Measurements from ENCODE around the gene NFATC3. TPM values are rescaled to one million over a fixed set of nuclear protein-coding genes. Genes with fewer than 3 reads are reported as not detected.

The NFATC3 gene
- total RNA-seq, 4 donors from 2014 or later: 39.5 to 54.5 (median 45.6) TPM

- no peak for ATAC-seq (ENCODE audit: low FRiP score)
- TF ChIP-seq, protein P1, sequence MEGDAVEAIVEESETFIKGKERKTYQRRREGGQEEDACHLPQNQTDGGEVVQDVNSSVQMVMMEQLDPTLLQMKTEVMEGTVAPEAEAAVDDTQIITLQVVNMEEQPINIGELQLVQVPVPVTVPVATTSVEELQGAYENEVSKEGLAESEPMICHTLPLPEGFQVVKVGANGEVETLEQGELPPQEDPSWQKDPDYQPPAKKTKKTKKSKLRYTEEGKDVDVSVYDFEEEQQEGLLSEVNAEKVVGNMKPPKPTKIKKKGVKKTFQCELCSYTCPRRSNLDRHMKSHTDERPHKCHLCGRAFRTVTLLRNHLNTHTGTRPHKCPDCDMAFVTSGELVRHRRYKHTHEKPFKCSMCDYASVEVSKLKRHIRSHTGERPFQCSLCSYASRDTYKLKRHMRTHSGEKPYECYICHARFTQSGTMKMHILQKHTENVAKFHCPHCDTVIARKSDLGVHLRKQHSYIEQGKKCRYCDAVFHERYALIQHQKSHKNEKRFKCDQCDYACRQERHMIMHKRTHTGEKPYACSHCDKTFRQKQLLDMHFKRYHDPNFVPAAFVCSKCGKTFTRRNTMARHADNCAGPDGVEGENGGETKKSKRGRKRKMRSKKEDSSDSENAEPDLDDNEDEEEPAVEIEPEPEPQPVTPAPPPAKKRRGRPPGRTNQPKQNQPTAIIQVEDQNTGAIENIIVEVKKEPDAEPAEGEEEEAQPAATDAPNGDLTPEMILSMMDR (IDR thresholded peaks at IDR 0.05): no peak
- DNase-seq (ENCODE audit: low spot score): no peak
Observed at GRCh38 chr16:68231384-68232136, 146.4 kb downstream of the NFATC3 start.

DNA sequence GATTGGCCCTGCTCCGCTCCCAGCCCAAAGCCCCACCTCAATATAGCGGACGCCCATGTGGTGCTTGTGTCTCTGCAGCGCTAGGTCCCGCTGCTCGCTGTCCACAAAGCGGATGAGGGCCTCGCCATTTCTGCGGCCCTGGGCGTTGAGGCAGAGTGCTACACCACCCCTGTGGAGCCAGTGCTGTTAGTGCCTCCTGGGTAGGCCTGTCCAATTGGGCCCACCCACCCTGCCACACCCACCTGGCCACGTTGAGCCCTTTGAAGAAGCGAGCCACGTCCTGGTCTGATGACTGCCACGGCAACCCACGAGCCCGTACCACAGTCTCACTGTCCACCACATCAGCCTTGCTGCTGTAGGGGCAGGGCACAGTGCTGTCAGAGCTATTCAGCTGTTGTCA lies 147.2 kb downstream of the NFATC3 start:
- DNase-seq (ENCODE audit: low spot score): no peak
- TF ChIP-seq, protein P1 (IDR thresholded peaks at IDR 0.05): no peak
- ATAC-seq (ENCODE audit: low FRiP score): no peak

DNA sequence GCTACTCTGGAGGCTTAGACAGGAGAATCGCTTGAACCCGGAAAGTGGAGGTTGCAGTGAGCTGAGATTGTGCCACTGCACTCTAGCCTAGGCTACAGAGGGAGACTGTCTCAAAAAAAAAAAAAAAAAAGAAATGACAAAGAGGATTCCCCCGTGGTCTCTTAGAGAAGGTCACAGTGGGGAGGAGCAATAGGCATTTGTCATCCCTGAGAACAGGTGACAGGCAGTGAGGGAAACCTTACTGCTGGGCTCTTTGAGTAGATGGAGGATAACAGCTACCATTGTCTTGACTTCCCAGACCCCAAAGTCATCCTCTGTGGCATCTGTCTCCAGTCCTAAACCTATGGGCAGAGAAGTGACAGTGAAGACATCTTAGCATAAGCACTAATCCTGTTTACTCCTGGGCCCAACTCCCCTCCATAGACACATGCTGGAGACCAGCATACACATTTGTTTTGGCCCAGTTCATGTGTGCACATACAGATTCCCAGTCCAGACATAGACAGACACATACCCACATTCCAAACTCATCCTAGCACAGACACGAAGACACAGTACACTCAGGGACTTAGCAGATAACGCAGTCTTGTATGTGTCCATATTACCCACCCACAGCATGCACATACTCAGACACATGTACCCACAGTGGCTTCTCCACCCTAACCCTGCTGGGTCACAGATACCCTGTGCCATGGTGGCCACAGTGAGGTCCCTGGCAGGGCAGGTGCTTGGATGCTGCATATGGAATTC lies 148.1 kb downstream of the NFATC3 start:
- DNase-seq (ENCODE audit: low spot score): no peak
- no peak for ATAC-seq (ENCODE audit: low FRiP score)

DNA sequence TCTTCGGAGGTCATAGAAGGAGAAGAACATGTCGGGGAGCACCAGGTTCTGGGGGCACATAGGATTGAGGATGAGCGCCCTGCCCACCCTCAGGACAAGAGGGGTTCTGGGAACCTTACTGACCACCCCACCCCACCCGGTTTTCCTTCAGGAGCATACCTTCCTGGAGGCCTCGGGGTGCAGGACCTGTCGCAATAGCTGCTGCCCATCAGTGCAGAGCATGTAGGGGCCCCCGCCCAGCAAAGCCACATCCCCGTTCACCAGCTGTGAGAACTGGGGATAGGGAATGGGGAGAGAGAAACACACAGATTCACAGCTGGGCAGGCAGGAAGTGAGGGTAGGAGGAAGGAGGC lies 148.6 kb downstream of the NFATC3 start:
- DNase-seq (ENCODE audit: low spot score) (no peak), ATAC-seq (ENCODE audit: low FRiP score) (no peak)
- TF ChIP-seq, protein P1 (IDR thresholded peaks at IDR 0.05): no peak

More for the DNA sequence above, 148.1 kb downstream of the NFATC3 start:
- TF ChIP-seq, protein P1 (IDR thresholded peaks at IDR 0.05): no peak

GRCh38 chr16:68234188-68235107 lies 149.3 kb downstream of the NFATC3 start:
- no peak for ATAC-seq (ENCODE audit: low FRiP score)
- TF ChIP-seq, protein P1 (IDR thresholded peaks at IDR 0.05): no peak

GRCh38 chr16:68235108-68235886 lies 150.1 kb downstream of the NFATC3 start:
- ATAC-seq (ENCODE audit: low FRiP score): no peak
- no peak for DNase-seq (ENCODE audit: low spot score)
- TF ChIP-seq, protein P1 (IDR thresholded peaks at IDR 0.05): no peak

More at GRCh38 chr16:68234188-68235107, 149.3 kb downstream of the NFATC3 start:
- DNase-seq (ENCODE audit: low spot score): no peak

Measured in omental fat pad (tissue), 4 donors.